HG02981 (cell line): ENCODE measurements around the gene ILDR1.

Experiments
- ATAC-seq: cut with Tn5 transposase; IDR thresholded peaks from one replicate; pipeline ENCODE4 v1.9.1; 2021; ENCODE audit warnings: mild to moderate bottlenecking, moderate library complexity; ENCODE audit not compliant: unreplicated experiment

Gene ILDR1

DNA sequence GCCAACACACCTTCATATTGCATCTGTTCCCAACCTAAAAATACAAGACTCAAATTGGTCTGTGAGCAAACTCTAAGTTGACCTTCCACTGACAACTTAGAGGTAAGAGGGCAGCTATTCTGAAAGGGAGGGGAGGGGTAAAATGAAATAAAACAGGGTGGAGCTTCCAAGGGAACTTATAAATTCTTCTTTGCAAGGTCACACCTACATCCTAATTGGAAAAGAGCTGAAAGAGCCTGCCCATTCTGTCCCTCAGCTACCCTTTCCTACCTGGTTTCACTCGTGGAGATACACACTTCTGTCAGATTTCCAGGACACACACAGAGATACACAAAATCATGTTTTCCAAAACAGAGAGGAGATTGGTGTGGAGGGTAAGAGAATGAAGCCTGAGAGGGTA, 1.0 kb downstream of the ILDR1 start:
- ATAC-seq: no peak

GRCh38 chr3:122019493-122019892, 2.6 kb downstream of the ILDR1 start:
- ATAC-seq: no peak

- peak; percentile 85 for ATAC-seq
These were observed 7.3 kb downstream of the ILDR1 start for GRCh38 chr3:122014741-122015140.

DNA sequence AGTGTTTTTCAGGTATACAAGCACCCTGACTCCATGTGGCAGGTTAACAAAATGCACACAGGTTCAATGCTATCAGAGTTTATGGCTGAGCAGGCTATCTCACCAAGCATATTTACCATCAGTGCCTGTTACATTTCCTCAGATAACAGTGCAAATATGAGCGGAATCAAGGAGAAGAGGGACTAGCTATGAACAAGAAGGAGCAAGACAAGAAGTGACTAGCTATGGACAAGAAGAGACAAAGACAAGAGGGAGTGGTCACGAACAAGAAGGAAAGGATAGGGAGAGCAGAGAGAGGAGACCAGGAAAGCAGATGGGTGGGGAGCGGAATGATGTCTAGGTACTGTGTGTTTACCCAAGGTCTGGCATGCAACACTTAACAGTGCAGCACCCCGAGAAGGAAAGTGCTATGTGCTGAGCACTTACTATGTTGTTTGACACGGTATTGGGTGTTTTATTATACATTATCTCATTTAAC, 8.6 kb downstream of the ILDR1 start:
- no peak for ATAC-seq

GRCh38 chr3:122012821-122013220, 9.2 kb downstream of the ILDR1 start:
- no peak for ATAC-seq

GRCh38 chr3:122011396-122011795, 10.7 kb downstream of the ILDR1 start:
- no peak for ATAC-seq

DNA sequence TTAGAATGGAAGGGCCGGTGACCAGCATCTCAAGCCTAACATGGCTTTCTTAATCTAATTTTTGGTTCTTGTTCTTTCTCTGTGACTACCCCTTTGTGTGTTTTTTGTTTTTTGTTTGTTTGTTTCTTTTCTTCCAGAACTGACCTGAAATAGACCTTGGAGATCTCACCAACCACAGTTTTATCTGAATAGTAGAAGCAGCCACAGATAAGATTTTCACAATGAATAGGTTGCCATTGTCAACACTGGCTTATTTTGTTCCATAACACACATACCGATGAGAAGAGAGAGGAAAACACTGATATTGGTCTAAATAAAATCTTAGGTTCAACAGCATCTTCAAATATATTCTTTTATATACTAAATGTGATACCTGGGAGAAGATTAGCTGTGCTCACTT, 11.5 kb downstream of the ILDR1 start:
- no peak for ATAC-seq

GRCh38 chr3:122008166-122008565, 13.9 kb downstream of the ILDR1 start:
- ATAC-seq: no peak

DNA sequence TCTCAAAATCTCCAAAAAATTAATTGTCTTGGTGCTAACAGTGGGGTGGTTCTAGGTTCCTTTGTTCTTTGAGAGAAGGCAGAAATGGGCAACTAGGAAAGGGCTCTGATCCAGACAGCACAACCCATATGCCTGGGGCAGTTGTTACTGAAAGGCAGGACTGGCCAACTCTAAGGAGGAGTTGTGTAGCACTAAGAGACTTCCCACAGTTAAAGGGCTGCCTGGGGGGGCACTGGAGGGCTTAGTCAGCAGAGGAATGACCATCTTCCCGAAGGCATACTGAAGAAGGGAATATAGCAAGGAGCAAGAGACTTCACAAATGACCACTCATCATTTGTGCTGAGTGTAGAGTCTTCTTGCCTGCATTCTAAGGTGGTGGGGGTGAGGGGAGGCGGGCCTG, 15.8 kb downstream of the ILDR1 start:
- no peak for ATAC-seq

DNA sequence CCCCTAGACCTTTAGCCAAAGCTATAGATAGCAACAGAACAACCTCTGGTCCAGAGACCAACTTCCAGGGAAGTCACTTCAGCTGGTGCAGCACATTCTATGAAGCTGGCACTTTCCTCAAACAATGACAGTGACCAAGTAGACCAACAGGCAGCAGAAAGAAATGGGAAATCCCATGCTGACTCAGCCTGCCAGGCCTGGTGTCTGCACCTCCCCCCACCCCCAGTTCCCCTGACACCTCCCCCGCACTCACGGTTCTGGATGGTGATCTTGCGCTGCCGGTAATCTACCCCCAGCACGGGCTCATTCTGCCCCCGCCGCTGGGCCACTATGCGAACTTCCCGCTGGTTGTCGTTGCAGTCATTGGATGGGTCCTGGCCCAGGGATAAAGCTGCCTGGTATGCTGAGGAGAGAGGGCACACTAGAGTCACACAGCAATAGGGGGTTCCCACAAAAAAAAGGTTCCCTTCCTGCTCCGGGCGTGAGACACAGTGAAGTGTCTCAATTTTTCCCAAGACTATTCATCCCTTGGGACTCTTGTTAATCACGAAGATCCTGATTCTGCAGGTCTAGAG, 17.0 kb downstream of the ILDR1 start:
- ATAC-seq: peak; percentile 34

DNA sequence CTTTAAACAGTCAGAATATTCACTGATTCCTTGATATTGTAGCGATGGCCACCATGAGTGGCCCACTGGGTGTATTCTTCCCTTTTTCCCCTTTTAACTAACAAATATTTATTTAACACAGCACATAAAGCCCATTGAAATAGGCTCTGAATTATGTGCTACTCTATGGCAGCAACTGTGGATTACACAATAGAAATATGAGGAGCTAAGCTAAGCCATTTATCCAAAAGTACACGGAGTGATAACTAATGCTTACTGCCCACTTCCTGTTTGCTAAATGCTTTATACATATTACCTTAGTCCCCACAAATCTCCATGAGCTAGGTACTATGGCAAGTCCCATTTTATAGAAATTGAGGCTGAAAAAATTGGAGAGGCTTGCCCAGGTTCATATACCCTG, 17.9 kb downstream of the ILDR1 start:
- ATAC-seq: no peak

DNA sequence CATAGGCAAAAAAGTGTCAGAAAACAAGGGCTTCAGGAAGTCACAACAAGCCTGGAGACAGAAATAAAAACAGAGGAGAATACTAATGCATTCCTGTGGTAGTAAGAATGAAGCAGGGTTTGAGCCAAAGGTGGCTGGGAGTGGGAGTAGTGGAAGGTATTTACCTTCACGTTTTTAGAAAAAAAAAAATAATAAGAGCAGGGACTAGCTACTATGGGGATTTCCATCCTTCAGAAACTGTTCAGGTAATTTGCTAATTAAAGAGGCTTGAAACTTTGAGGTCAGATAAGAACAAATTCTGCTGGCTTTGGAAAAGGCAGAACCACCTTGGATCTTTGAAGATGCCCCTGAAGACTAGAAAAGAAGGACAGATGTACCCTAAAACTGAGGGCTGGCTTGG, 18.4 kb downstream of the ILDR1 start:
- no peak for ATAC-seq

DNA sequence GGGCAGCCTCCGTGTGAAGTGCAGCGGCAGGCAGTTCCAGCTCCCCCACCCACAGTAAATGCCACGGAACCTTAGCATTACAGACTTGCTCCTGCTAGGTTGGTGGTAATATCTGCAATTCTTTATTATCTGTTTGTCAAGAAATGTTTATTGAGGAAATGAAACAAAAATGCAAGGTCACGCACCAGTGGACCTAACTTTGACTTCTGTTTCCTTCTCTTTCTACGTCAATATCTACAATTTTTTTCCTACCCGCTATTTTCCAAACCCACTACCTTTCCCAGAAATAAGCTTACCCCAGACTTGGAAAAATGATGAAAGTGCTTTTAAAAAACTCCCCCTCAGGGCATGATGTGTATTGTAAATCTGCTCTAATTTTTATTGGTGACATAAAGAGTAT, 18.9 kb downstream of the ILDR1 start:
- no peak for ATAC-seq

DNA sequence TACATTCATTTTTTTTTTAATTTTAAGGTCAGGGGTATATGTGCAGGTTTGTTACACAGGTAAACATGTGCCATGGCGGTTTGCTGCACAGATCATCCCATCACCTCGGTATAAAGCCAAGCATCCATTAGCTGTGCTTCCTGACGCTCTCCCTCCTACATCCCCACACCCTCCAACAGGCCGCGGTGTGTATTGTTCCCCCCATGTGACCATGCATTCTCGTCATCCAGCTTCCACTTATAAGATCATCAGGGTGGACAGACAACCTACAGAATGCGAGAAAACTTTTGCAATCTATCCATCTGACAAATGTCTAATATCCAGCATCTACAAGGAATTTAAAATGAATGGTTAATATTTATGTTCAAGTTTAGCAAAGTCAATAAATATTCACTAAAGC, 19.4 kb downstream of the ILDR1 start:
- no peak for ATAC-seq

- no peak for ATAC-seq
These were observed 20.2 kb downstream of the ILDR1 start for GRCh38 chr3:122001892-122002291.

- no peak for ATAC-seq
These were observed 21.0 kb downstream of the ILDR1 start for GRCh38 chr3:122000936-122001605.

DNA sequence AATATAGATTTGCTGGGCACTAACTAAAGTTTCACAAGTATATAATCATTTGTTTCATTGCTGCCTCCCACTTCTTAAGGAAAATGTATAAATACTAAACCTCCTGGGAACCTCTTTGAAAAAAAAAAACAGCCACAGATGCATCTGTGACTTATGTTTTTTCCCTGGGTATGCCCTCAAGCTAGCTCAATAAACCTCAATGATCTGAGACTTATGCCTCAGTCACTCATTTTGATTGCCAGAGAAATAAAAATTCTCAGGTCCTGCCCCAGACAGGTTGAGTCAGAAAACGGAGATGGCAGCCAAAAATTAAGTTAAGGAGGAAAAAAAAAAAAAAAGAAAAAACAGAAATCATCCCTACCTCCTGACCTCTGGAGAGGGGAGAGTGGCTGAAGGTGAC, 22.1 kb downstream of the ILDR1 start:
- no peak for ATAC-seq

DNA sequence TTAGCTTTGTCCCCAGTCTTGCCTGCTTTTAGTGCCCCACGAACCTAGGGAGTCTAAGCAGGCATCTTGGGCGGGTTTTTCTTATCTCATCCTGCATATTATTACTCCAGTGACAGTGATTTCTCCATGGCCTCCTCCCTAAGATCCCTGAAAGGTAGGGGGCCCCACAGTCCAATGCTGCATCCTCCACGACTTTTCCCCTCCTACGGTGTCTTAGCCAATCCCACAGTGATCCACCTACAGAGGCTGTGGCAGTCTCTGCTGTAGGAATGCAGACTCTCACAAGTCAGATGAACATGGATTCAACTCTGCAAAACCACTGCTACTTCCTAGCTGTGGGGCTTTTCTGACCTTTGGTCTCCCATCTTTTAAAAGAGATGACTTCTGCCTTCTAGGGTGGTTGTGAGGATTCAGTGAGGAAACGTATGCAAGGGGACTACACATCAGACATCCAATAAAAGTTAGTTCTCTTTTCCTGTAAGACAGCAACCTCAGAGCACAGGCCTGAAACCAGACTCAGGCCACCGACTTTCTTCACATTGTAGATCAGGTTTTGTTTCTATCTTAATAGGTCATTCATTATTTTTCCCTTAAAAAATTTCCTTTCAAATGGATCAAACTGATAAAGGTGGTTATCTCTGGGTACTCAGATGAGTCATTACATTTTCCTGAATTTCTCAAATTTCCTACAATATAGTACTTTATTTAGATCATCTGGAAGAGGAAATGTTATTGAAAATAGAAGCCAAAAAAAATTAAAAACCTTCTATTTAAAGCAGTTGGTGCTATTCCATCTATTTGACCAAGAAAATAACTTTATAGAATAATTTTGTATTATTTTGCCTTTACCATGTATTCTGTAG, 23.2 kb downstream of the ILDR1 start:
- no peak for ATAC-seq

GRCh38 chr3:121998030-121998580, 23.9 kb downstream of the ILDR1 start:
- ATAC-seq: peak; percentile 38

DNA sequence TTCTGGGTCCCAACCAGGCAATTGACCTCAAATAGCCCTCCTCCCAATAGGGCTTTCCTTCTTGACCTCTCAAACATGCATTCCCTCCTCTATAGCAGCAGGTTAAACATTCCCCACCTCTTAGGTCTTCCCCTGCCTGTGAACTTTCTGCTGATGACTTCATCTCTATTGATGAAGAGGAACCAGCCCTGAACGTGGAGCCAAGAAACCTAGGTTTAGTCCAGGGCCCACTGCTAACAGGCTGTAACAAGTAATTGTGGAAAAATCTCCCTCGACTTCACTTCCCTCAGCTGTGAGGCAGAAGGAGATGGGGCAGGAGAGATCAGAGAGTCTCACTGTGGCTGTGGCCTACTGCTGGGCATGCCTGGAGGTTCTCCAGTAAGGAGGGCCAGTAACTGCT, 24.7 kb downstream of the ILDR1 start:
- ATAC-seq: no peak

DNA sequence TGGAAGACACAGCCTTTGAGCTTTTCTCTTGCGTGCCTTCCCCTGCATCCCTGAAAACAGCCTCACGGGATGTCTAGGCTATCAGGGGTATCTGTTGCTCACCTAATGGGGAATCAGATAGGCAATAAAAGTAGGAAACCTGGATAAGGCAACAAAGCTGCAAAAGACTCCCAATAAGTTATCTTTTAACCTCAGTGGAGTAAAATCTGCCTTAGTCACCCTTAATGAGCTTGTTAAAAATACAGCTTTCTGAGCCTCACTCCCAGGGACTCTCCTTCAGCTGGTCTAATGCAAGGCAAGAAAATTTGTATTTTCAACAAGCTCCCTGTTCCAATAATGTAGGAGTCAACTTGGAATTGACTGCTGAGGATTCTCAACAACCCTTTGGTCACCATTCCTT, 25.6 kb downstream of the ILDR1 start:
- ATAC-seq: no peak
